ENCODE results near the gene TTC9C. TPM values are rescaled to one million over a fixed set of nuclear protein-coding genes. Genes with fewer than 3 reads are reported as not detected.

The TTC9C gene
- total and polyA plus RNA-seq, 2 of the 8 experiments (the other 6 are each of a cell fraction or from before 2014, with no cell fraction given), result 25.4 to 34.1 TPM

DNA sequence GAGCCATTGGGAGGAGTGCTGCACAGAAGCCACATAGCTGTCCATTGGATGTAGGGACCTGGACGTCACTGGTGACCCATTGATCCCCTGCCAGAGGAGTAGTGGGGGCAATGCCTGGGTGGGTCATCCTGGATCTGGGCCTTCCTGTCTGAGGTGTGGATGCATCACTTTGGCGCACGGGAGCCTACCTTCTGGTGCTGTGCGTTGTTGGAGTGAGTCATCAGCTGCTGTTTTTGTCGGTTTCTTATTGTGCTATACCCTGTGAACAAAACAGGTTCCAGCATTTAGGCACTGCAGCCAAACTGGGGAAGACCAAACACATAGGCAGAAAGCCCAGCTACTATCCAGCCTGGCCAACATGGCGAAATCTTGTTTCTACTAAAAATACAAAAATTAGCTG is 46.1 kb downstream of the TTC9C start:
- H3K4me3 ChIP-seq (ENCODE audit: extremely low read depth in 1 of 4, insufficient read depth in 2 of 4, low read depth in 3 of 4, low read length in 4 of 4), result no peak overlapping the region
- no peak overlapping the region for H2BK15ac ChIP-seq (ENCODE audit: low read length)
- no peak overlapping the region for H2BK20ac ChIP-seq (ENCODE audit: low read length)
- H4K20me1 ChIP-seq (replicated peaks in 1 of 2; ENCODE audit: control insufficient read depth in 1 of 2, insufficient read depth in 2 of 2, low read length in 2 of 2), result peaks cover 0 to 3% of the 10 kb centered on the region in 2 experiments
- H3K27ac ChIP-seq (ENCODE audit: low read depth, low read length), result no peak overlapping the region
- no peak overlapping the region for H3K4ac ChIP-seq (replicated peaks; ENCODE audit: insufficient read length, low read depth, low read length)
- peaks cover 3% of the 10 kb centered on the region for H3K23me2 ChIP-seq (ENCODE audit: low read depth, low read length)
- 92% methylated on average over 6 of the region's 6 CpGs; no CpG with 5 or more reads in 1 of the 2 experiments for whole genome bisulfite sequencing, 2 experiments (ENCODE audit: extremely low coverage in 1 of 2, insufficient coverage in 1 of 2, insufficient read length in 1 of 2, insufficient replicate concordance in 2 of 2, low coverage in 1 of 2, low lambda C conversion rate in 2 of 2, missing lambda C conversion rate in 1 of 2)
- peaks cover 0 to 9% (median 5%) of the 10 kb centered on the region in 4 experiments; a peak in 6 of 7 replicates for H3K4me1 ChIP-seq (replicated peaks in 1 of 4; ENCODE audit: control insufficient read depth in 3 of 4, insufficient read depth in 4 of 4, low read length in 3 of 4)
- H3K9ac ChIP-seq (replicated peaks in 1 of 4; ENCODE audit: extremely low read depth in 1 of 4, low read depth in 3 of 4, low read length in 3 of 4), result no peak overlapping the region
- no peak overlapping the region for H4K5ac ChIP-seq (ENCODE audit: insufficient read length, low read depth, low read length)
- H2AFZ ChIP-seq (ENCODE audit: low read length), result no peak overlapping the region
- no peak for FAIRE-seq
- H3K4me2 ChIP-seq (ENCODE audit: insufficient read depth in 1 of 2, low read depth in 2 of 2, low read length in 2 of 2), result no peak overlapping the region
- no peaks in the 10 kb centered on the region for H3K9me3 ChIP-seq (ENCODE audit: insufficient read depth in 2 of 2, low read depth in 1 of 2, low read length in 1 of 2)
- peaks cover 7 to 21% (median 13%) of the 10 kb centered on the region in 4 experiments; a peak in 7 of 8 replicates for H3K36me3 ChIP-seq (ENCODE audit: control insufficient read depth in 2 of 4, insufficient read depth in 4 of 4, low read length in 3 of 4)
- peaks cover 0 to 19% of the 10 kb centered on the region in 2 experiments; a peak in 2 of 4 replicates for H3K79me2 ChIP-seq (ENCODE audit: control insufficient read depth in 1 of 2, insufficient read depth in 2 of 2, low read length in 2 of 2)
- POLR2A ChIA-PET (ENCODE audit: partially characterized antibody), result interaction anchor here (0.6 to 3.9 kb wide), 16 partner anchors 12 to 103 kb away, joined by 3 to 22 read pairs (median 4); partner anchors contain the start of genes BSCL2, GNG3, POLR2G and TMEM179B
- peaks cover 6% of the 10 kb centered on the region; the same call in 1 of the 2 replicates for H3K79me1 ChIP-seq (ENCODE audit: low read depth, low read length)
- H3K14ac ChIP-seq (ENCODE audit: insufficient read length), result no peak overlapping the region
- H2BK5ac ChIP-seq (ENCODE audit: low read depth, low read length), result no peak overlapping the region
- no peak overlapping the region for H2BK12ac ChIP-seq (ENCODE audit: low read depth, low read length)
- no peak overlapping the region for H2AK5ac ChIP-seq (ENCODE audit: low read depth, low read length)
- no peak overlapping the region for H3K56ac ChIP-seq (replicated peaks; ENCODE audit: insufficient read length, low read depth, low read length)
- H3K18ac ChIP-seq (ENCODE audit: extremely low read depth, low read length), result no peak overlapping the region
- CTCF ChIA-PET (ENCODE audit: partially characterized antibody), result interaction anchor here (0.7 to 10.2 kb wide), 7 partner anchors 11 to 85 kb away, joined by 3 to 94 read pairs (median 3); partner anchors contain the start of genes TMEM179B and ZBTB3
- H3K23ac ChIP-seq (ENCODE audit: insufficient read length), result no peak overlapping the region
- TF ChIP-seq CBX5 (IDR thresholded peaks at IDR 0.05; ENCODE audit: low read depth, low read length) (no peak), GABPA (IDR thresholded peaks at IDR 0.05; ENCODE audit: borderline replicate concordance, insufficient read depth, low read length) (no peak), SAP30 (IDR thresholded peaks at IDR 0.05; ENCODE audit: insufficient read depth, insufficient replicate concordance, low read length) (no peak)
- TF ChIP-seq, protein P1, sequence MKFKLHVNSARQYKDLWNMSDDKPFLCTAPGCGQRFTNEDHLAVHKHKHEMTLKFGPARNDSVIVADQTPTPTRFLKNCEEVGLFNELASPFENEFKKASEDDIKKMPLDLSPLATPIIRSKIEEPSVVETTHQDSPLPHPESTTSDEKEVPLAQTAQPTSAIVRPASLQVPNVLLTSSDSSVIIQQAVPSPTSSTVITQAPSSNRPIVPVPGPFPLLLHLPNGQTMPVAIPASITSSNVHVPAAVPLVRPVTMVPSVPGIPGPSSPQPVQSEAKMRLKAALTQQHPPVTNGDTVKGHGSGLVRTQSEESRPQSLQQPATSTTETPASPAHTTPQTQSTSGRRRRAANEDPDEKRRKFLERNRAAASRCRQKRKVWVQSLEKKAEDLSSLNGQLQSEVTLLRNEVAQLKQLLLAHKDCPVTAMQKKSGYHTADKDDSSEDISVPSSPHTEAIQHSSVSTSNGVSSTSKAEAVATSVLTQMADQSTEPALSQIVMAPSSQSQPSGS (IDR thresholded peaks at IDR 0.05; ENCODE audit: low read length), result no peak
- DNase-seq (ENCODE audit: low read depth in 1 of 2, low spot score in 2 of 2), result no peak
- H2BK120ac ChIP-seq (replicated peaks; ENCODE audit: low read depth, low read length), result no peak overlapping the region
- no peaks in the 10 kb centered on the region for H3K27me3 ChIP-seq (replicated peaks in 1 of 4; ENCODE audit: control insufficient read depth in 3 of 4, extremely low read depth in 1 of 4, insufficient read depth in 3 of 4, low read length in 3 of 4)
- H4K91ac ChIP-seq (replicated peaks; ENCODE audit: insufficient read length, low read length), result no peak overlapping the region
- H4K8ac ChIP-seq (ENCODE audit: extremely low read depth, insufficient read depth, low read length), result no peak overlapping the region

Measured in H1 (cell line).